Middle frontal gyrus (tissue), 1 donor: Measurements from ENCODE around the gene CACNA1B.
"Not testable (repeated sequence)": the region's sequence is repeated elsewhere in the genome, so short reads cannot be mapped to it uniquely, and the experiment has no call there.

Experiments
- DNase-seq: peaks from one replicate; pipeline ENCODE4 v3.0.0-alpha.2; 2015; ENCODE audit warnings: low spot score; ENCODE audit errors: extremely low spot score

The CACNA1B gene

DNA sequence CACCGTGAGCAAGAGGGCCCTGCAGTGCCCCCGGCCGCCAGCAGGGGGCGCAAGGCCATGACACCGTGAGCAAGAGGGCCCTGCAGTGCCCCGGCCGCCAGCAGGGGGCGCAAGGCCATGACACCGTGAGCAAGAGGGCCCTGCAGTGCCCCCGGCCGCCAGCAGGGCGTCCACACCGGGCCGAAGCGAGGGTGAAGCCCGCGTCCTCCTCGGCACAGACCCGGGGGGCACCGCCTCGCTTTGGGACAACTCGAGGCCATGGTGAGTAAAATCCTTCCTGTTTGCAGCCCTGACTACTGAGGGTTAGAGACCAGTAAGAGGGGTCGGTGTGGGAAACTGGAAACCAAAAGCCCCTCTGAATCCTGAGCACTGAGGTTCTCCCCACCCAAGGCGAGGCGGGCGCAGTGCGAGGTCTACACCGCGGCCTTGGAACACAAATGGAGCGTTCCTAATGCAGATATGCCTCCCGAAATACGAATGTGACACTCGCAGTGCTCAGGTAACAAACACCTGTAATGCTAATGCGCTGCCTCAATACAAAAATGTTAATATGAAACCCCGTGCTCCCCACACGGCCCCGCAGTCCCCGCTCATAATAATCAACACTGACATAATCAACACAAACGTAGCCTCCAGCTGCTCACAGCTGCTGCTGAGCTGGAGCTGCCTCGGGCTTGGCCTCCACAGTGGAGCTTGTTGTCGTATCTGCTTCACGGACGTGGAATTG lies 249.4 kb downstream of the CACNA1B start:
- DNase-seq, result not testable (repeated sequence)

- not testable (repeated sequence) for DNase-seq
Measured at GRCh38 chr9:138128027-138128426, 250.4 kb downstream of the CACNA1B start.

- not testable (repeated sequence) for DNase-seq
Measured at GRCh38 chr9:138129318-138129717, 251.7 kb downstream of the CACNA1B start.

- DNase-seq, result not testable (repeated sequence)
Measured at GRCh38 chr9:138132946-138133705, 255.5 kb downstream of the CACNA1B start.

- not testable (repeated sequence) for DNase-seq
Measured at GRCh38 chr9:138134581-138134980, 257.0 kb downstream of the CACNA1B start.

DNA sequence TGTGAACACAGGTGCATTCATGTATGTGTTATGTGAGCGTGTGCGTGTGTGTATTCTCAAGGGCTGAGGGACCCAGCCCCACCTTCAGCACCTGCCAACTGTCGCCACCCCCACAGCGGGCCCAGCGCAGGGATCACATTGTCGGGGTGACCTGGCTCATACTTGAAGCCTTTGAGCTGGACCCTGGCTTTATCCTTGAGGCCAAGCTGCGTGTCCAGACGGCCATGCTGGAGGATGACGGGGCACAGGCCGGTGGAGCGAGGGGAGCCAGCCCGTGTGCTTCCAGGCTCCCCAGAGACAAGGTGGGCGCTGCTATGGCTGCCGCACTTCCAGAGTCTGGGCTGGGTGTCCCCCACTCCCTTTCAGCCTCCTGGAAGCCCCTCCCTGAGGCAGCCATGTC lies 261.5 kb downstream of the CACNA1B start:
- not testable (repeated sequence) for DNase-seq

- DNase-seq, result not testable (repeated sequence)
Measured at GRCh38 chr9:138140980-138141379, 263.4 kb downstream of the CACNA1B start.

- not testable (repeated sequence) for DNase-seq
Measured at GRCh38 chr9:138142528-138143244, 265.1 kb downstream of the CACNA1B start.

GRCh38 chr9:138143491-138143890 lies 265.9 kb downstream of the CACNA1B start:
- not testable (repeated sequence) for DNase-seq

- DNase-seq, result not testable (repeated sequence)
Measured at GRCh38 chr9:138147556-138147955, 270.0 kb downstream of the CACNA1B start.

- not testable (repeated sequence) for DNase-seq
Measured at GRCh38 chr9:138149672-138150656, 272.4 kb downstream of the CACNA1B start.

- DNase-seq, result not testable (repeated sequence)
Measured at GRCh38 chr9:138155788-138156187, 278.2 kb downstream of the CACNA1B start.

GRCh38 chr9:138166793-138167192 lies 289.2 kb downstream of the CACNA1B start:
- DNase-seq, result not testable (repeated sequence)
